GM18505 (cell line): Measurements from ENCODE around the gene HTRA2.
A peak's percentile ranks its signal among the peaks of the same experiment; 100 is the strongest.
"Not testable (repeated sequence)": the region's sequence is repeated elsewhere in the genome, so short reads cannot be mapped to it uniquely, and the experiment has no call there.

ENCODE experiments used
- ATAC-seq: cut with Tn5 transposase; IDR thresholded peaks from one replicate; pipeline ENCODE4 v1.9.1; 2021; ENCODE audit not compliant: unreplicated experiment
- POLR2A ChIP-seq: IDR thresholded peaks from 4 replicates; pipeline ENCODE4 v1.6.1; 2011; ENCODE audit warnings: borderline replicate concordance; ENCODE audit not compliant: insufficient read depth, insufficient read length; ENCODE audit errors: extremely low read depth

HTRA2 gene

GRCh38 chr2:74552914-74553811 is 23.4 kb downstream of the HTRA2 start:
- no peak for TF ChIP-seq POLR2A
- ATAC-seq, result no peak

DNA sequence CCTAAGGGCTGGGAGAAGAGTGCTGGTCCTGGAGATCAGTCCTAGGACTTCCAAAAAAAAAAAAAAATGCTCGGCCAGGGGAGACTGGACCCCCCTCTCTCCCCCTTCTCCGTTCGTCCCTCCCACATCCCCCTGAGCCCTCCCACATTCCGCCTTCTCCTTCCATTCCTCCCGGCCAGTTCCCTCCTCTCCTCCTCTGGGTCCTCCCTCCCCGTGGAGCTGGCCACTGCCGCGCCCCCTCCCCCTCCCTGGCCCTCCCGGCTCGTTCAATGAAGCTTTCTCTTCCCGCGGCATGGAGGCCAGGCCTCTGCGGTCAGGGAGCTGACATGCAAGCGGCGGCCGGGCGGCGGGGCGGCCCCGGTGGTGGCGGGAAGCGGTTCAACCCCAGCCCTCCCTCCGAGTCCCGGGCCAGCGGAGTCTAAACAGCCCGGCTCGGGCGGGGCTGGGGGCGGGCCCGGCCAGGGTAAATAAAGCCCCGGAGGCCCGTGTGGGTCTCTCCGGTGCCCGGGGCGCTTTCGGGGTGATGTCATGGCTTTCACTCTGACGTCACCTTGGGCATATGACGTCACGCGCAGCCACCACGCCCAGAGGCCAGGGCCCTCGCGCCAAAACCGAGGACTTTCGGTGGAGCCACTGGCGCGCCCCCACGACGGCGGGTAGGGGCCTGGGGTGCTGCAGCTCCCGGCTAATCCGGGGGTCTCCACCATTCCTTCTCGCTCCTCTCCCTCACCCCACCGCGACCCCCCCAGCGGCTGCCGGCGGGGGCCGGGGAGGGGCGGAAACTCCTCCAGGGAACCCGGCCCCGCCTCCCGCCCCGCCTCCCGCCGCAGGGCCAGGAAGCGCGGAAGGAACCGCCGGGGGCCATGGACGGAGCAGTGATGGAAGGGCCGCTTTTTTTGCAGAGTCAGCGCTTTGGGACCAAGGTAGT is 24.4 kb downstream of the HTRA2 start, which contains the start of the genes DOK1 and LOXL3:
Gene DOK1 (plus strand): TSS at position 829 of the 928 bp plus-strand sequence. CDS start 35 bp downstream, at position 864.
Gene LOXL3 (minus strand): TSS at position 51 of the 928 bp plus-strand sequence. CDS start 1,308 bp downstream, outside the sequence.
- ATAC-seq, result peak; percentile 48
- TF ChIP-seq POLR2A, result no peak

DNA sequence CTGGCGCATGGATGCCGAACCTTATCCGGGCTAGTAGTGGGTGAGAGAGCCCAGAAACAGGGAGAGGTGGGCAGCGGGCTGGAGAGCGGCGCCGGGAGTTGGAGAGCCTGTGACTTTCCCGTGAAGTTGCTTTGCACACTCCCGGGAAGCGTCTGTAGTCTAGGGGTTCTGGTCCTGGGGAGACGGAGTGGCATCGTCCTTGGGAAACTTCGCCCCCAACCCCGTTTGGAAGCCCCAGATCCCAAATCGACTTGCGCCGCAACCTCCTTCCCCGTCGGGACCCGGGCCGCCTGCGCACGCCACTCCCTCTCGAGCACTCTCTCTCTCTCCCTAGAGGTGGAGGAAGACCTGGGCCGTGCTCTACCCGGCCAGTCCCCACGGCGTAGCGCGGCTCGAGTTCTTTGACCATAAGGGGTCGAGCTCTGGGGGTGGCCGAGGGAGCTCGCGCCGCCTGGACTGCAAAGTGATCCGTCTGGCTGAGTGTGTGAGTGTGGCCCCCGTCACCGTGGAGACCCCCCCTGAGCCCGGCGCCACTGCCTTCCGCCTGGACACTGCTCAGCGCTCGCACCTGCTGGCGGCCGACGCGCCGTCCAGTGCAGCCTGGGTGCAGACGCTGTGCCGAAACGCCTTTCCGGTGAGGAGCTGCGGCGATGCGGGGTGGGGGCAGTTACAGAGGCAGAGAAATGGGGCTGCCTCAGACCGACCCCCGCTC is 25.2 kb downstream of the HTRA2 start:
- TF ChIP-seq POLR2A, result peak; percentile 37
- ATAC-seq, result no peak

DNA sequence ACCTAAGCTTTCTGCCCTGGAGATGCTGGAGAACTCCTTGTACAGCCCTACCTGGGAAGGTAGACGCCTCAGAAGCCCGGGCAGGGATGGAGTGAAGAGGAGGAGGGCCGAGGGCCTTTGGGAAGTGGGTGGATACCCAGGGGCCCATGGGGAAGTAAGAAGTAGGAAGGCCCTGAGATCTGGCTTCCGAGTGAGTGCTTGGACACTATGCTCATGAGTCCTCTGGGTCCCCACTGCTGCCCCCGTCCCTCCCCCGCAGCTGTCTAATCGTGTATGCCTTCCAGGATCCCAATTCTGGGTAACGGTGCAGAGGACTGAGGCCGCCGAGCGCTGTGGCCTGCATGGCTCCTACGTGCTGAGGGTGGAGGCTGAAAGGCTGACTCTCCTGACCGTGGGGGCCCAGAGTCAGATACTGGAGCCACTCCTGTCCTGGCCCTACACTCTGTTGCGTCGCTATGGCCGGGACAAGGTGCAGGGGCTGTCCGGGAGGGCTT is 25.9 kb downstream of the HTRA2 start:
- TF ChIP-seq POLR2A, result no peak
- no peak for ATAC-seq

- ATAC-seq, result no peak
- no peak for TF ChIP-seq POLR2A
These were observed 26.4 kb downstream of the HTRA2 start for GRCh38 chr2:74556159-74556558.

DNA sequence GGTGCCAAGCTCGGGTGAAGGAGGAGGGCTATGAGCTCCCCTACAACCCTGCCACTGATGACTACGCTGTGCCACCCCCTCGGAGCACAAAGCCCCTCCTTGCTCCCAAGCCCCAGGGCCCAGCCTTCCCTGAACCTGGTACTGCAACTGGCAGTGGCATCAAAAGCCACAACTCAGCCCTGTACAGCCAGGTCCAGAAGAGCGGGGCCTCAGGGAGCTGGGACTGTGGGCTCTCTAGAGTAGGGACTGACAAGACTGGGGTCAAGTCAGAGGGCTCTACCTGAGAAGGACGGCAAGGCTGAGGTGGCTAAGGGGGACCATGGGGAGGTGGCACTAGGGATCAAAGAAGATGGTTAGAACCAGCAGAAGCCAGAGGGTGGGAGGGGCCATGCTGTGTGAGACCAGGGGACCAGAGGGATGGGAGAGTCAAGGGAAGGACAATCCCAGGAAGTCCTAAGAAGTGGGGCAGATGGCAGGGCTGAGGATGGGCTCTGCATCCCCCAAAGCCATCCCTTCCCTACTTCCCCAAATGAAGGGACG is 27.2 kb downstream of the HTRA2 start:
- no peak for ATAC-seq
- TF ChIP-seq POLR2A, result no peak

DNA sequence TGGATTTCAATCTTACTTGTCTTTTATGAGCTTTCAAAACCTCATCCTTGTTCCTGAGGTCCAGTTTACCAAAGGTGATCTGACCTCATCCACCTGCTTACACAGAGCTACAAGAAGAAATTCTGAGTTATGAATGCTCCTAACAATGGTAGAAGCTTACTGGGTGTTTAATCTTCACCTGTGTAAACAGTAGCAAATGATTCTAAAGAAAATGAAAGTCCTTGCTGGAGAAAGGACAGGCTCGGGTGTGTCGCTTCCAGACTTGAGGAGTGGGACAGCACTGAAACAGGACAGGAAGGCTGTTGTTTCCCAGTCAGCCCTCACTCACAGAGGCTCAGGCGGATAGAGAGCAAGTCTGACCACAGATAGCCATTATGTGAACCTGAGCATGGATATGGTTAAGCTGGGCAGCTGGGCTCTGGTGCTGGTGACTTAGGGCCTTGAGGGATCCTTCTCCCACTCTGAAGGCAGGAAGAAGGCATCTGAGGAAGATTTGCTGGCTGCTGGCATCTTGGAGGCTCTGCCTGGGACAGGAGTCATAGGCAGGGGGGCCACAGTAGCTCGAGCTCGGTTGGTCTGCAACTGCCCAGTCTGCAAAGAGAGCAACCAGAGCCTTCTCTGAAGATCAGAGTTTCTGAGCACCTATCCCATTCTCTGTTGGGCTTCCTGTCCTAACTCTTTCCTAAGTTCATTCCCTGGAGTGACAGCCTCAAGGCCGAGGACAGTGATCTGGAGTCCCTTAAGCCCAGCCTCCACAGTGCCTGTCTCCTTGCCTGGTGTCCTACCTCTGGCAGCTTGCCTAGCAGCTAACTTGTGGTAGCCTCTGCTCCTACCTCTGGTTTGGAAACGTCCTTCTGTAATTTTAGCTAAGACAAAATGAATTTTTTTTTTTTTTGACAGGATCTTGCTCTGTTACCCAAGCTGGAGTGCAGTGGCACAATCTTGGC is 28.8 kb downstream of the HTRA2 start:
- peak; percentile 45 for TF ChIP-seq POLR2A
- ATAC-seq, result no peak

DNA sequence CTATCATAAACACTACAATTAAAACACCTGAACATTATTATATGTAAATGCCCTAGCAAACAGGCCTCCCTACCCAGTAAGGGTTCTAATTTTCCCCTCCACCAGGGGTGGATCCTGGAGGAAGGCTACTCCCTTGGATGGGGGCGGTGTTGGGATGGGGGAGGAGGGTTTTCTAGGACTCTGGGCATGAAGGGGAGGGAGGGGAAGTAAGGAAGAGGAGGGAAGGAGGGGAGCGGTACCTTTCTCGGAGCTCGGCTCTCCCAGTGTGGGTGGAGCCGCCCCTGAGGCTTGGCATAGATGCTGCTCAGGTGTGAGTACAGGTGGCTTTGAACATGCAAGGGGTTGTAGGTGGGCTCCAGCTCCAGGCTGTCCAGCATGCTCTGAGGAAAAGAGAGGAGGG is 30.2 kb downstream of the HTRA2 start:
- no peak for TF ChIP-seq POLR2A
- no peak for ATAC-seq

DNA sequence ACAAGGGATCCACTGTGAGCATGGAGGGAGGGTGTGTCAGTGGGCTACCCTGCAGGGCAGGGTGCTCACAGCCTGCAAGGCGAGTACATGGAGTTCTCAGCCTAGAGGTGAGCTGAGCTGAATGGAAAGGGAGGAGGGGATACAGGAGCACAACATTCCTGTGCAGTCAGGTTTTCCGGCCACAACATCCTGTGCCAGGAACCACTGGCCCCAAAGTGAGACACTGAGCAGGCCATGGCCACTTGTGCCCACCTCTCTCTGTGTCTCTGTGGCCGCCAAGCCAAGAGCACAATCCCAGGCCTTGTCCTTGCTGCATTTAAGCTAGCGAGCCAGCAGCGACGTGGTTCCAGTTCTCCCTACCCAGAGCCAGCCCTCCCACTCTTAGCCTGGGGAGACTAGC is 30.9 kb downstream of the HTRA2 start:
- no peak for TF ChIP-seq POLR2A
- ATAC-seq, result no peak

- not testable (repeated sequence) for ATAC-seq
These were observed 31.3 kb downstream of the HTRA2 start for GRCh38 chr2:74561022-74561421.

- no peak for ATAC-seq
- no peak for TF ChIP-seq POLR2A
These were observed 32.5 kb downstream of the HTRA2 start for GRCh38 chr2:74562126-74562775.
